Upper lobe of left lung (tissue), 6 donors: Measurements from ENCODE around the gene CFAP161. TPM values are rescaled to one million over a fixed set of nuclear protein-coding genes. Genes with fewer than 3 reads are reported as not detected.

Source experiments
- ATAC-seq, 2 donors: fragments of 200-7000 bp; cut with Tn5 transposase; one replicate each; pipeline ENCODE4 v1.9.1; 2022; ENCODE audit warnings: mild to moderate bottlenecking in 2 of 2, moderate library complexity in 2 of 2; ENCODE audit not compliant: low FRiP score in 2 of 2
- DNase-seq, 2 donors: peaks; one replicate each; pipeline ENCODE4 v3.0.0-alpha.2; 2019 to 2020
- H3K27ac ChIP-seq, 4 donors: fragments of 200-600 bp; sonication (generic); one replicate each; pipeline ENCODE4 v1.5.1; 2016 to 2019
- H3K27me3 ChIP-seq, 4 donors: fragments of 200-600 bp; sonication (generic); one replicate each; pipeline ENCODE4 v1.5.1; 2017 to 2019
- H3K36me3 ChIP-seq, 4 donors: fragments of 200-600 bp; sonication (generic); one replicate each; pipeline ENCODE4 v1.5.1; 2016 to 2019
- H3K4me1 ChIP-seq, 4 donors: fragments of 200-600 bp; sonication (generic); one replicate each; pipeline ENCODE4 v1.5.1; 2018 to 2019
- H3K4me3 ChIP-seq, 4 donors: fragments of 200-600 bp; sonication (generic); one replicate each; pipeline ENCODE4 v1.5.1; 2017 to 2019; ENCODE audit warnings: mild to moderate bottlenecking in 2 of 4, moderate library complexity in 1 of 4
- H3K9me3 ChIP-seq, 4 donors: fragments of 200-600 bp; sonication (generic); one replicate each; pipeline ENCODE4 v1.5.1; 2018 to 2019
- CTCF ChIP-seq, 6 experiments: fragments of 450-650 bp in 4 of 6; fragments of 200-600 bp in 2 of 6; sonication (generic) in 2 of 6; IDR thresholded peaks; one replicate each; pipeline ENCODE4 v1.5.1; 2016 to 2019; ENCODE audit warnings: antibody characterized with exemption in 6 of 6
- EP300 ChIP-seq, 4 donors: sonication (generic); formaldehyde crosslinking; IDR thresholded peaks; one replicate each; pipeline ENCODE4 v1.5.1; 2017; ENCODE audit warnings: antibody characterized with exemption in 4 of 4, control low read depth in 2 of 4
- POLR2A ChIP-seq, 4 donors: fragments of 450-650 bp; IDR thresholded peaks; one replicate each; pipeline ENCODE4 v1.5.1; 2016 to 2017; ENCODE audit warnings: antibody characterized with exemption in 4 of 4, mild to moderate bottlenecking in 2 of 4
- POLR2AphosphoS5 ChIP-seq, 2 donors: sonication (generic); formaldehyde crosslinking; IDR thresholded peaks; one replicate each; pipeline ENCODE4 v1.5.1; 2017; ENCODE audit warnings: antibody characterized with exemption in 2 of 2
- WGBS, 2 donors: methylation state at CpG; one replicate each; pipeline ENCODE4 v1.1.5; 2017 to 2018; 5-methylcytosine and 5-hydroxymethylcytosine counted together
- total RNA-seq, 6 donors: library from RNA; depleted of rRNA in 4 of 6; stranded (reverse); fragments of >200 nt in 4 of 6; gene quantifications; one replicate each; pipeline versions ENCODE4 v1.1.0 to v1.2.1, GENCODE V29; 2016 to 2021
- donor health status: DM: no; HTN: no; CAD: no; lungs with moderate emphysema.
- donor health status: DM: no; HTN: yes; CAD: no; lungs with severe emphysema.

The CFAP161 gene
- total RNA-seq: 1 to 10 TPM; 1.2 to 9.0 (median 2.6) TPM

- Histone ChIP-seq H3K4me1 (peaks cover 0 to 8% (median 8%) of the 10 kb centered on the region in 4 donors), H3K36me3 (no peaks in the 10 kb centered on the region), H3K9me3 (no peaks in the 10 kb centered on the region), H3K27me3 (no peaks in the 10 kb centered on the region), H3K27ac (no peak within 1 kb of the TSS), H3K4me3 (peak within 1 kb of the TSS in 3 of 4 donors; percentile 21 to 42 (median 35))
- peak; percentile 55 to 94 for DNase-seq
- ATAC-seq: peak; percentile 75 to 97
- TF ChIP-seq EP300 (IDR thresholded peaks at IDR 0.05): no peak
- peak in 2 of 6 experiments; percentile 9 to 10 for TF ChIP-seq CTCF (IDR thresholded peaks at IDR 0.05)
- 23 to 57% methylated on average over 32 to 33 of the region's 33 CpGs for WGBS, 2 donors
These were observed at the start of gene CFAP161 for GRCh38 chr15:81133782-81134461. TSS of gene CFAP161 (plus strand) at chr15:81134270. CDS start at chr15:81134330, 60 bp downstream.

- ATAC-seq: no peak
- DNase-seq: no peak
- no peaks in the 10 kb centered on the region for H3K4me1 ChIP-seq
- no peaks in the 10 kb centered on the region for H3K9me3 ChIP-seq
- H3K36me3 ChIP-seq: no peaks in the 10 kb centered on the region
- no peaks in the 10 kb centered on the region for H3K27me3 ChIP-seq
- H3K4me3 ChIP-seq: no peak overlapping the region
- 76 to 83% methylated on average over 4 of the region's 4 CpGs for WGBS, 2 donors
- peak overlapping the region in 1 of 4 donors; percentile 10 for H3K27ac ChIP-seq
- TF ChIP-seq CTCF (IDR thresholded peaks at IDR 0.05) (no peak), EP300 (IDR thresholded peaks at IDR 0.05) (no peak), POLR2A (IDR thresholded peaks at IDR 0.05) (no peak), POLR2AphosphoS5 (IDR thresholded peaks at IDR 0.05) (no peak)
These were observed 49.4 kb upstream of the CFAP161 start for GRCh38 chr15:81084716-81085115.

GRCh38 chr15:81085213-81085612, 48.9 kb upstream of the CFAP161 start:
- no peak for ATAC-seq
- TF ChIP-seq CTCF (IDR thresholded peaks at IDR 0.05): no peak
- peak in 1 of 2 donors; percentile 27 for TF ChIP-seq POLR2AphosphoS5 (IDR thresholded peaks at IDR 0.05)
- WGBS, 2 donors: 44 to 52% methylated on average over 2 of the region's 2 CpGs

GRCh38 chr15:81085898-81086297, 48.2 kb upstream of the CFAP161 start:
- no peak for TF ChIP-seq EP300 (IDR thresholded peaks at IDR 0.05)
- no peak for TF ChIP-seq POLR2A (IDR thresholded peaks at IDR 0.05)
- no peak for TF ChIP-seq CTCF (IDR thresholded peaks at IDR 0.05)
- TF ChIP-seq POLR2AphosphoS5 (IDR thresholded peaks at IDR 0.05): no peak
- WGBS, 2 donors: 90 to 91% methylated on average over 5 of the region's 5 CpGs
- H3K4me1 ChIP-seq: no peaks in the 10 kb centered on the region
- ATAC-seq: no peak
- H3K27ac ChIP-seq: no peak overlapping the region
- DNase-seq: no peak
- no peak overlapping the region for H3K4me3 ChIP-seq
- H3K36me3 ChIP-seq: no peaks in the 10 kb centered on the region
- H3K9me3 ChIP-seq: no peaks in the 10 kb centered on the region
- H3K27me3 ChIP-seq: no peaks in the 10 kb centered on the region

More at GRCh38 chr15:81085213-81085612, 48.9 kb upstream of the CFAP161 start:
- no peaks in the 10 kb centered on the region for H3K4me1 ChIP-seq
- no peak overlapping the region for H3K27ac ChIP-seq
- H3K36me3 ChIP-seq: no peaks in the 10 kb centered on the region
- no peak for DNase-seq
- H3K27me3 ChIP-seq: no peaks in the 10 kb centered on the region
- H3K9me3 ChIP-seq: no peaks in the 10 kb centered on the region
- H3K4me3 ChIP-seq: no peak overlapping the region

- peaks cover 0 to 3% (median 1%) of the 10 kb centered on the region in 4 donors for H3K4me1 ChIP-seq
- no peak for ATAC-seq
- TF ChIP-seq EP300 (IDR thresholded peaks at IDR 0.05) (no peak), CTCF (IDR thresholded peaks at IDR 0.05) (no peak), POLR2A (IDR thresholded peaks at IDR 0.05) (no peak), POLR2AphosphoS5 (IDR thresholded peaks at IDR 0.05) (no peak)
- H3K9me3 ChIP-seq: no peaks in the 10 kb centered on the region
- no peaks in the 10 kb centered on the region for H3K36me3 ChIP-seq
- 58 to 63% methylated on average over 5 of the region's 5 CpGs for WGBS, 2 donors
- peak in 1 of 2 donors; percentile 25 for DNase-seq
- H3K4me3 ChIP-seq: no peak overlapping the region
- H3K27me3 ChIP-seq: no peaks in the 10 kb centered on the region
- no peak overlapping the region for H3K27ac ChIP-seq
These were observed 47.0 kb upstream of the CFAP161 start for GRCh38 chr15:81087066-81087465.
